ENCODE results near the gene UQCRC2. TPM values are rescaled to one million over a fixed set of nuclear protein-coding genes. Genes with fewer than 3 reads are reported as not detected.
"Not testable (repeated sequence)": the region's sequence is repeated elsewhere in the genome, so short reads cannot be mapped to it uniquely, and the experiment has no call there.

The UQCRC2 gene
- total RNA-seq, 4 donors from 2014 or later, result 163 to 198 (median 177) TPM

DNA sequence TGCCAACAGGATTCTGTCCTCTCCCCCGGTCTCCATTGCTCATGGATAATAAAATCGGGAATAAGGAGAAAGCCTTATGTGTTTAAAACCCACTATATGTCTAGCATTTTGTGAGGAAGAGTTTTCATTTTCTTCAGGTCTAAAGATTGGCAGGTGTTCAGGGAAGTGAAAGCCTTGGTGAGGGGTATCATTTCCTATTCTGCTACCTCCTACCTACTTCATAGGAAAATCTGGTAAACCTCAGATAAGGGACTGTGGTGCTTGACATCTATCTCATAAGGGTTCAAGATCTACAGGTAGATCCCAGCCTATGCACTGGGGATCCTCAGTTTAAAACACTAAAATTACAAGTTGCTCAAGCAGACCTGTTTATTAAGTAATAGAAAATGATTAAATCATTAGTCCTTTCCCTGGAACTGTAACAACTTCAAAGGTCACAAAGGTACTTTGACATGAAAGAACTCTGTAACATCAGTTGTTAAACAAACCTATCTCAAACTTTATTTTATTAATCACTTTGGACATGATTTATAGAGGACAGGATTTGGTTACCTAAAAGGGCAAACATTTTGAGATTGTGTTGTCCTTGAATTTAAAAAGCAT, 61.2 kb downstream of the UQCRC2 start:
- peaks cover under 1 to 65% (median 3%) of the 10 kb centered on the region in 3 donors for H3K4me1 ChIP-seq
- no peak overlapping the region for H3K4me3 ChIP-seq
- WGBS, 2 donors (ENCODE audit: low coverage in 1 of 2), result 62 to 80% methylated on average over 2 of the region's 2 CpGs
- H3K27me3 ChIP-seq, result no peaks in the 10 kb centered on the region
- H3K36me3 ChIP-seq, result no peaks in the 10 kb centered on the region
- H3K9me3 ChIP-seq, result no peaks in the 10 kb centered on the region
- no peak for ATAC-seq
- no peak overlapping the region for H3K27ac ChIP-seq
- TF ChIP-seq POLR2A (IDR thresholded peaks at IDR 0.05) (no peak), EP300 (IDR thresholded peaks at IDR 0.05) (no peak), POLR2AphosphoS5 (IDR thresholded peaks at IDR 0.05) (no peak)
- TF ChIP-seq, protein P1, sequence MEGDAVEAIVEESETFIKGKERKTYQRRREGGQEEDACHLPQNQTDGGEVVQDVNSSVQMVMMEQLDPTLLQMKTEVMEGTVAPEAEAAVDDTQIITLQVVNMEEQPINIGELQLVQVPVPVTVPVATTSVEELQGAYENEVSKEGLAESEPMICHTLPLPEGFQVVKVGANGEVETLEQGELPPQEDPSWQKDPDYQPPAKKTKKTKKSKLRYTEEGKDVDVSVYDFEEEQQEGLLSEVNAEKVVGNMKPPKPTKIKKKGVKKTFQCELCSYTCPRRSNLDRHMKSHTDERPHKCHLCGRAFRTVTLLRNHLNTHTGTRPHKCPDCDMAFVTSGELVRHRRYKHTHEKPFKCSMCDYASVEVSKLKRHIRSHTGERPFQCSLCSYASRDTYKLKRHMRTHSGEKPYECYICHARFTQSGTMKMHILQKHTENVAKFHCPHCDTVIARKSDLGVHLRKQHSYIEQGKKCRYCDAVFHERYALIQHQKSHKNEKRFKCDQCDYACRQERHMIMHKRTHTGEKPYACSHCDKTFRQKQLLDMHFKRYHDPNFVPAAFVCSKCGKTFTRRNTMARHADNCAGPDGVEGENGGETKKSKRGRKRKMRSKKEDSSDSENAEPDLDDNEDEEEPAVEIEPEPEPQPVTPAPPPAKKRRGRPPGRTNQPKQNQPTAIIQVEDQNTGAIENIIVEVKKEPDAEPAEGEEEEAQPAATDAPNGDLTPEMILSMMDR (IDR thresholded peaks at IDR 0.05), result no peak

DNA sequence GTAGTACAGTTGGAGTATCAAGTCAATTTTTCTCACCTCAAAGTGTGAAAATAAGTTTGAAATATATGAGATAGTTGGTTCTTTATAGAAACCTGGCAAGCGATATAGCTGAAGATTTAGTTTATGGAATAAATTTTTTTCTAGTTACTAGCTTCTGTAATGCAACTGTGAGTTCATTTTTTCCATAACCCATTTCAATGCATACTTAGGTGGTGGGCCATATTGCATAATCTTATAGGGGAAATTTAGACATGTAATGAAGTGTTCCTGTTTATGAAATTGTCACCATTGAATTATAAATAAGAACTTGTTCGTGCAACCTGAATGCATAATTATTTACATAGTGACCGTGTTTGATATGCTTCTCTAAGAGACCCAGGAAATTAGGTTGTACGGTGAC, 63.8 kb downstream of the UQCRC2 start:
- TF ChIP-seq POLR2AphosphoS5 (IDR thresholded peaks at IDR 0.05), result no peak
- no peak for TF ChIP-seq POLR2A (IDR thresholded peaks at IDR 0.05)
- TF ChIP-seq, protein P1 (IDR thresholded peaks at IDR 0.05), result no peak
- TF ChIP-seq EP300 (IDR thresholded peaks at IDR 0.05), result no peak
- Histone ChIP-seq H3K36me3 (no peaks in the 10 kb centered on the region), H3K4me1 (peaks cover 0 to 42% (median 3%) of the 10 kb centered on the region in 3 donors), H3K9me3 (no peaks in the 10 kb centered on the region), H3K27me3 (no peaks in the 10 kb centered on the region), H3K27ac (no peak overlapping the region), H3K4me3 (no peak overlapping the region)
- ATAC-seq, result no peak
- 44 to 72% methylated on average over 4 of the region's 4 CpGs for WGBS, 2 donors (ENCODE audit: low coverage in 1 of 2)

DNA sequence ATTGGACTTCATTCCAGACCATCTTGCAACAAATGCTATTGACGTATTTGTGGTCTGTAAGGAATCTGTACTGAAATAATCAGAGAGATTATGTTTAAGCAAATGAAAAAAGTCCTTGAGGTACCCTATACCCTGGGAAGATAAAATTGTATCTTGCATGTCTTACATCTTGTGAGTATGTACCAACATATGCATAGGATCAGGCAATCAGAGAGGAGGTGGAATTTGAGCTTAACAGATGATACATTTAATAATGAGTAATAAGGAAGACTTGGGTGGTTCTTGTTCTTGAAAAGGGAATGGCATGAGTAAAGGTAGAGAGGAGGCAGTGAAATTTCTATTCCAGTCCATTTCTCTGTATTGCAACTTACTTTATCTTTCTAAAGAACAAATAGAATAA, 65.4 kb downstream of the UQCRC2 start:
- Histone ChIP-seq H3K4me1 (peaks cover 0 to 42% (median 3%) of the 10 kb centered on the region in 3 donors), H3K9me3 (no peaks in the 10 kb centered on the region), H3K27ac (no peak overlapping the region), H3K36me3 (no peaks in the 10 kb centered on the region), H3K4me3 (no peak overlapping the region), H3K27me3 (no peaks in the 10 kb centered on the region)
- 94 to 100% methylated on average over 1 of the region's 1 CpG for whole genome bisulfite sequencing, 2 donors (ENCODE audit: low coverage in 1 of 2)
- no peak for TF ChIP-seq POLR2AphosphoS5 (IDR thresholded peaks at IDR 0.05)
- no peak for TF ChIP-seq EP300 (IDR thresholded peaks at IDR 0.05)
- TF ChIP-seq POLR2A (IDR thresholded peaks at IDR 0.05), result no peak
- TF ChIP-seq, protein P1 (IDR thresholded peaks at IDR 0.05), result no peak
- no peak for ATAC-seq

DNA sequence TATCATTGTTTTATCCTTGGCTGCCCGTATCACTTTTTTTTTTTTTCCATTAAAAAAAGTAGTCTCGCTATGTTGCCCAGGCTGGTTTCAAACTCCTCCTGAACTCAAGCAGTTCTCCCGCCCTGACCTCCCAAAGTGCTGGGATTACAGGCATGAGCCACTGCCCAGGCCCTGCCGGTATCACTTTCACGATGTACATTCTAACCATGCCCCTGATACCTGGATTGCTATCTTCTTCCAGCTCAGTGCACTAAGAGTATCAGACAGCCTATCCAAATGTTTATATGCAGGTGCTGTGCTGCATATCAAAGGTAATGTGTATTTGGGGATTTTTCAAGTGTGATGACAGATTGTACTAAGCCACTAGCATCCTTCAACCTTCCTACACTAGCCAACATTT, 69.0 kb downstream of the UQCRC2 start:
- Histone ChIP-seq H3K4me1 (peaks cover 4 to 39% (median 4%) of the 10 kb centered on the region in 3 donors), H3K36me3 (no peaks in the 10 kb centered on the region), H3K4me3 (no peak overlapping the region), H3K9me3 (no peaks in the 10 kb centered on the region), H3K27ac (no peak overlapping the region), H3K27me3 (no peaks in the 10 kb centered on the region)
- ATAC-seq, result no peak
- no peak for TF ChIP-seq POLR2AphosphoS5 (IDR thresholded peaks at IDR 0.05)
- TF ChIP-seq, protein P1 (IDR thresholded peaks at IDR 0.05), result no peak
- no peak for TF ChIP-seq EP300 (IDR thresholded peaks at IDR 0.05)
- no peak for TF ChIP-seq POLR2A (IDR thresholded peaks at IDR 0.05)
- WGBS, 2 donors (ENCODE audit: low coverage in 1 of 2), result 62 to 81% methylated on average over 5 of the region's 5 CpGs

DNA sequence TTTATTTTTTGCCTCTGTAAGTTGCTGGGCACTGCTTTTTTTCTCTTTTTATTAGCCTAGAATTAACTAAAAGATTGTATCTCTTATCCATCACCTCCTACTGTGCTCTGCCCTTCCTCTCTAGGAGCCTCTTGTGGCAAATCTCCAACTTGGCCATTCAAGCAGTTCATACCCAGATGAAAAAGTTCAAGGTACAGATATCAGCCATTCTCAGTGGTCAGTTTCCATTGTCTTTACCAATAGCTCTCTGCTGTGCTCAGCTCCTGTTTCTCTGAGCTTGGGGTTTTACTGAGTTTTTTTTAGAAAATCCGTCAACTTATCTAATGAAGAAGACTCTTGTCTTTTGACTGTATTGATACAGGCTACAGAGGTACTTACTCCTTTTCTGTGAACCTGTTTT, 70.3 kb downstream of the UQCRC2 start:
- Histone ChIP-seq H3K4me3 (no peak overlapping the region), H3K36me3 (no peaks in the 10 kb centered on the region), H3K27me3 (no peaks in the 10 kb centered on the region), H3K27ac (no peak overlapping the region), H3K9me3 (no peaks in the 10 kb centered on the region), H3K4me1 (peaks cover 5 to 37% (median 9%) of the 10 kb centered on the region in 3 donors)
- TF ChIP-seq POLR2AphosphoS5 (IDR thresholded peaks at IDR 0.05) (no peak), POLR2A (IDR thresholded peaks at IDR 0.05) (no peak), EP300 (IDR thresholded peaks at IDR 0.05) (no peak)
- TF ChIP-seq, protein P1 (IDR thresholded peaks at IDR 0.05), result no peak
- ATAC-seq, result no peak
- WGBS, 2 donors (ENCODE audit: low coverage in 1 of 2), result 90% methylated on average over 1 of the region's 1 CpG; no CpG with 5 or more reads in 1 of the 2 donors

DNA sequence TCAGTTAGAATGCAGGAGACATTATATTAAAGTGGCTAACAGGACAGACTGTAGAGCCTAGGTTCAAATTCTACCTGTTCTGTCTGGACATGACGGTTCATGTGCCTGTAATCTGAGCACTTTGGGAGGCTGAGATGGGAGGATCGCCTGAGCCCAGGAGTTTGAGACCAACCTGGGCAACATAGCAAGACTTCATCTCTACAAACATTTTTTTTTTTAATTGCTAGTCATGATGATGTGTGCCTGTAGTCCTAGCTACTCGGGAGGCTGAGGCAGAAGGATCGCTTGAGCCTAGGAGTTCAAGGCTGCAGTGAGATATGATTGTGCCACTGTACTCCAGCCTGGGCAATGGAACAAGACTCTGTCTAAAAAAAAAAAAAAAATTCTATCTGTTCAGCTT, 71.6 kb downstream of the UQCRC2 start:
- not testable (repeated sequence) for H3K4me3 ChIP-seq, H3K27me3 ChIP-seq, ATAC-seq, H3K27ac ChIP-seq, H3K9me3 ChIP-seq, H3K36me3 ChIP-seq
- peaks cover 5 to 38% (median 9%) of the 10 kb centered on the region in 3 donors for H3K4me1 ChIP-seq
- WGBS, 2 donors (ENCODE audit: low coverage in 1 of 2), result 90 to 94% methylated on average over 3 to 4 of the region's 4 CpGs
